ENCODE measurements around the gene OR2B2. TPM values are rescaled to one million over a fixed set of nuclear protein-coding genes. Genes with fewer than 3 reads are reported as not detected.
"Not testable (repeated sequence)": the region's sequence is repeated elsewhere in the genome, so short reads cannot be mapped to it uniquely, and the experiment has no call there.

Gene OR2B2
- total RNA-seq = not detected

DNA sequence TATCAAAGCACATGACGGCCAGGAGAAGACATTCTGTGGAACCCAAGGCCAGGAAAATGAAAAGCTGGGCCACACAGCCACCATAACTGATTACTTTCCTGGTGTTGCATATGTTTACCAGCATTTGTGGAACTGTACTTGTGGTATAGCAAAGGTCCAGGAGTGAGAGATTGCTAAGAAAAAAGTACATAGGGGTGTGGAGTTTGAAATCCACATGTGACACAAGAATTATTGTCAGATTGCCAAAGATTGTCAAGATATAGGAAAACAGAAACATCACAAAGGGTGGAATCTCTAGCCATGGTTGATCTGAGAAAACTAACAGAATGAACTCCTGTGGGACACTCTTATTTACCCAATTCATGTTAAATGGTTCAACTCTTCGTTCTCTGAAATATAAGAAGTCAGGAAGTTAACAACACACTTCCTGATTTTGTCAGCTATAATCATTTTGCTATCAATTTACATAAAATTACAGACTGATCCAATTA is at the start of gene OR2B2:
Gene OR2B2 (minus strand): TSS at position 441 of the 491 bp plus-strand sequence. CDS start 77 bp downstream, at position 364.
- Histone ChIP-seq H3K4me3 (no peak within 1 kb of the TSS), H3K4me1 (no peaks in the 10 kb centered on the region), H3K36me3 (no peaks in the 10 kb centered on the region), H3K27ac (no peak within 1 kb of the TSS), H3K9me3 (no peaks in the 10 kb centered on the region), H3K27me3 (no peaks in the 10 kb centered on the region)
- intact Hi-C loops (cut with DNase I) = no loop called here
- TF ChIP-seq, protein P1, sequence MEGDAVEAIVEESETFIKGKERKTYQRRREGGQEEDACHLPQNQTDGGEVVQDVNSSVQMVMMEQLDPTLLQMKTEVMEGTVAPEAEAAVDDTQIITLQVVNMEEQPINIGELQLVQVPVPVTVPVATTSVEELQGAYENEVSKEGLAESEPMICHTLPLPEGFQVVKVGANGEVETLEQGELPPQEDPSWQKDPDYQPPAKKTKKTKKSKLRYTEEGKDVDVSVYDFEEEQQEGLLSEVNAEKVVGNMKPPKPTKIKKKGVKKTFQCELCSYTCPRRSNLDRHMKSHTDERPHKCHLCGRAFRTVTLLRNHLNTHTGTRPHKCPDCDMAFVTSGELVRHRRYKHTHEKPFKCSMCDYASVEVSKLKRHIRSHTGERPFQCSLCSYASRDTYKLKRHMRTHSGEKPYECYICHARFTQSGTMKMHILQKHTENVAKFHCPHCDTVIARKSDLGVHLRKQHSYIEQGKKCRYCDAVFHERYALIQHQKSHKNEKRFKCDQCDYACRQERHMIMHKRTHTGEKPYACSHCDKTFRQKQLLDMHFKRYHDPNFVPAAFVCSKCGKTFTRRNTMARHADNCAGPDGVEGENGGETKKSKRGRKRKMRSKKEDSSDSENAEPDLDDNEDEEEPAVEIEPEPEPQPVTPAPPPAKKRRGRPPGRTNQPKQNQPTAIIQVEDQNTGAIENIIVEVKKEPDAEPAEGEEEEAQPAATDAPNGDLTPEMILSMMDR (IDR thresholded peaks at IDR 0.05) = no peak
- no peak for DNase-seq (ENCODE audit: low spot score in 2 of 2)

DNA sequence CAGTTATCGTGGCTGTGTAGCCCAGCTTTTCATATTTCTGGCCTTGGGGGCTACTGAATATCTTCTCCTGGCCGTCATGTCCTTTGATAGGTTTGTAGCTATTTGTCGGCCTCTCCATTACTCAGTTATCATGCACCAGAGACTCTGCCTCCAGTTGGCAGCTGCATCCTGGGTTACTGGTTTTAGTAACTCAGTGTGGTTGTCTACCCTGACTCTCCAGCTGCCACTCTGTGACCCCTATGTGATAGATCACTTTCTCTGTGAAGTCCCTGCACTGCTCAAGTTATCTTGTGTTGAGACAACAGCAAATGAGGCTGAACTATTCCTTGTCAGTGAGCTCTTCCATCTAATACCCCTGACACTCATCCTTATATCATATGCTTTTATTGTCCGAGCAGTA is 45.3 kb upstream of the OR2B2 start:
- H3K4me1 ChIP-seq = no peaks in the 10 kb centered on the region
- no peaks in the 10 kb centered on the region for H3K9me3 ChIP-seq
- DNase-seq (ENCODE audit: low spot score in 2 of 2) = no peak
- no peak overlapping the region for H3K27ac ChIP-seq
- H3K27me3 ChIP-seq = no peaks in the 10 kb centered on the region
- H3K4me3 ChIP-seq = no peak overlapping the region
- TF ChIP-seq, protein P1 (IDR thresholded peaks at IDR 0.05) = no peak
- H3K36me3 ChIP-seq = no peaks in the 10 kb centered on the region
- intact Hi-C loops (cut with DNase I) = no loop called here

- Histone ChIP-seq H3K36me3 (no peaks in the 10 kb centered on the region), H3K27ac (no peak within 1 kb of the TSS), H3K27me3 (no peaks in the 10 kb centered on the region), H3K9me3 (no peaks in the 10 kb centered on the region), H3K4me3 (no peak within 1 kb of the TSS), H3K4me1 (no peaks in the 10 kb centered on the region)
- intact Hi-C loops (cut with DNase I) = no loop called here
- TF ChIP-seq, protein P1 (IDR thresholded peaks at IDR 0.05) = no peak
- no peak for DNase-seq (ENCODE audit: low spot score in 2 of 2)
These were observed 44.7 kb upstream of the OR2B2 start, which contains the start of gene OR2B6 for GRCh38 chr6:27956941-27957340. TSS of gene OR2B6 (plus strand) at chr6:27957241. CDS start at chr6:27957241, 0 bp downstream.

GRCh38 chr6:27951040-27951439 is 38.8 kb upstream of the OR2B2 start:
- TF ChIP-seq, protein P1 (IDR thresholded peaks at IDR 0.05) = no peak
- H3K27ac ChIP-seq = no peak overlapping the region
- no peak for DNase-seq (ENCODE audit: low spot score in 2 of 2)

DNA sequence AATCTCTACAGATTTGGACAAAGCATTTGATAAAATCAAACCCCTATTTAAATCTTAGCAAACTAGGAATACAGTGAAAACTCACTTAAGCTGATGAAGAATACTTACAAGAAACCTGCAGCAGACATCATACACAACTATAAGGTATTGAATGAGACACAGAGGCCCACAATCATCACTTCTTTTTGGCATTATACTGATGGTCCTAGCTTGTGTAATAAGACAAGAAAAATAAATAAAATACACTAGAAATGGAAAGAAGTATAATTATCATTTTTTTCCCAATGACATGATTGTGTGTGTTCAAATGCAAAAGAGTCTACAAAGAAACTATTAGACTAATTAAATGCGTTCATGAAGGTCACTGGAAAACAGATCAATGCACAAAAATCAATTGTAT is 36.0 kb upstream of the OR2B2 start:
- no peak overlapping the region for H3K4me3 ChIP-seq
- TF ChIP-seq, protein P1 (IDR thresholded peaks at IDR 0.05) = no peak
- no peaks in the 10 kb centered on the region for H3K27me3 ChIP-seq
- H3K27ac ChIP-seq = no peak overlapping the region
- no peak for DNase-seq (ENCODE audit: low spot score in 2 of 2)
- intact Hi-C loops (cut with DNase I) = no loop called here
- no peaks in the 10 kb centered on the region for H3K4me1 ChIP-seq
- H3K36me3 ChIP-seq = no peaks in the 10 kb centered on the region
- H3K9me3 ChIP-seq = no peaks in the 10 kb centered on the region

More at GRCh38 chr6:27951040-27951439, 38.8 kb upstream of the OR2B2 start:
- Histone ChIP-seq H3K4me3 (no peak overlapping the region), H3K27me3 (no peaks in the 10 kb centered on the region), H3K9me3 (no peaks in the 10 kb centered on the region), H3K36me3 (no peaks in the 10 kb centered on the region), H3K4me1 (no peaks in the 10 kb centered on the region)
- intact Hi-C loops (cut with DNase I) = no loop called here

- H3K9me3 ChIP-seq; H3K36me3 ChIP-seq; H3K4me1 ChIP-seq; H3K4me3 ChIP-seq; H3K27me3 ChIP-seq; DNase-seq (ENCODE audit: low spot score in 2 of 2); intact Hi-C loops (cut with DNase I); H3K27ac ChIP-seq: not testable (repeated sequence)
These were observed 30.9 kb upstream of the OR2B2 start for GRCh38 chr6:27943072-27943471.

All from ascending aorta (tissue), 2 donors.